Keratinocyte (primary cell): ENCODE results near the gene SWT1. TPM values are rescaled to one million over a fixed set of nuclear protein-coding genes. Genes with fewer than 3 reads are reported as not detected.
"Not testable (repeated sequence)": the region's sequence is repeated elsewhere in the genome, so short reads cannot be mapped to it uniquely, and the experiment has no call there.

Experiments
- DNase-seq: peaks from one replicate; pipeline ENCODE4 v3.0.0-alpha.2; 2011; ENCODE audit warnings: low read depth, missing footprints, low spot score
- FAIRE-seq: peaks from 2 replicates; lab custom pipeline; 2011; peaks lifted over from hg19 to GRCh38; lab: Jason Lieb, UNC
- H2AFZ ChIP-seq: 2 replicates; pipeline ENCODE4 v1.6.0; 2012; ENCODE audit warnings: low read length, control low read depth, inconsistent platforms; ENCODE audit not compliant: control insufficient read depth
- H3K27ac ChIP-seq: 2 replicates; pipeline ENCODE4 v1.5.1; 2011; ENCODE audit warnings: low read length; ENCODE audit not compliant: control insufficient read depth, insufficient read depth
- H3K27me3 ChIP-seq: 3 replicates; pipeline ENCODE4 v1.6.0; 2011; ENCODE audit warnings: low read length; ENCODE audit not compliant: control insufficient read depth, insufficient read depth; ENCODE audit errors: extremely low read depth
- H3K36me3 ChIP-seq, 2 experiments: 2 replicates in 1 of 2; 3 replicates in 1 of 2; pipeline ENCODE4 v1.5.1; 2011; ENCODE audit warnings: low read length in 2 of 2, mild to moderate bottlenecking in 1 of 2; ENCODE audit not compliant: control insufficient read depth in 2 of 2, insufficient read depth in 2 of 2; ENCODE audit errors: extremely low read depth in 1 of 2
- H3K4me1 ChIP-seq: 3 replicates; pipeline ENCODE4 v1.5.1; 2011; ENCODE audit warnings: low read length; ENCODE audit not compliant: control insufficient read depth, insufficient read depth; ENCODE audit errors: extremely low read depth
- H3K4me2 ChIP-seq: 3 replicates; pipeline ENCODE4 v1.6.0; 2011; ENCODE audit warnings: low read depth, low read length; ENCODE audit not compliant: control insufficient read depth, insufficient read depth; ENCODE audit errors: extremely low read depth
- H3K4me3 ChIP-seq, 3 experiments: fragments of 200-600 bp in 1 of 3; sonication (generic) in 1 of 3; 2 replicates in 2 of 3; 3 replicates in 1 of 3; pipeline ENCODE4 v1.5.1; 2011 to 2016; ENCODE audit warnings: low read length in 3 of 3, mild to moderate bottlenecking in 3 of 3, control low read depth in 2 of 3, inconsistent platforms in 1 of 3, low read depth in 1 of 3, mixed read lengths in 1 of 3, mixed run types in 1 of 3, moderate library complexity in 1 of 3; ENCODE audit not compliant: control insufficient read depth in 2 of 3, insufficient read depth in 2 of 3; ENCODE audit errors: extremely low read depth in 1 of 3
- H3K79me2 ChIP-seq: 2 replicates; pipeline ENCODE4 v1.6.0; 2012; ENCODE audit warnings: low read length; ENCODE audit not compliant: control insufficient read depth, insufficient read depth
- H3K9ac ChIP-seq: 3 replicates; pipeline ENCODE4 v1.6.0; 2011; ENCODE audit warnings: low read length; ENCODE audit not compliant: control insufficient read depth, insufficient read depth; ENCODE audit errors: extremely low read depth
- H3K9me1 ChIP-seq: 3 replicates; pipeline ENCODE4 v1.6.0; 2011; ENCODE audit warnings: low read length; ENCODE audit not compliant: control insufficient read depth, insufficient read depth; ENCODE audit errors: extremely low read depth
- H3K9me3 ChIP-seq: 2 replicates; pipeline ENCODE4 v1.5.1; 2012; ENCODE audit warnings: low read depth, low read length; ENCODE audit not compliant: control insufficient read depth
- H4K20me1 ChIP-seq: 3 replicates; pipeline ENCODE4 v1.6.0; 2011; ENCODE audit warnings: low read length; ENCODE audit not compliant: control insufficient read depth, insufficient read depth; ENCODE audit errors: extremely low read depth
- CTCF ChIP-seq, 3 experiments: IDR thresholded peaks in 1 of 3; conservative IDR thresholded peaks in 1 of 3; optimal IDR thresholded peaks in 1 of 3; 2 replicates in 2 of 3; 3 replicates in 1 of 3; pipeline versions ENCODE3 to v1.5.1; 2011; ENCODE audit warnings: low read length in 3 of 3, mild to moderate bottlenecking in 3 of 3, moderate library complexity in 2 of 3, control low read depth in 1 of 3, inconsistent platforms in 1 of 3; ENCODE audit not compliant: insufficient read depth in 2 of 3; ENCODE audit errors: extremely low read depth in 1 of 3
- EZH2 ChIP-seq: IDR thresholded peaks from one replicate; pipeline ENCODE4 v1.6.1; 2012; ENCODE audit warnings: inconsistent platforms, mild to moderate bottlenecking, low read length, moderate library complexity
- dilution Hi-C: fragments of 300-500 bp; cut with MboI; formaldehyde crosslinking; loops from one replicate; pipeline ENCODE4 v1.7.0; 2020; ENCODE audit warnings: low sequenced_read_pairs; ENCODE audit not compliant: extremely low pct_ligation_motif_present
- polyA plus RNA-seq, 5 experiments: library from polyadenylated mRNA; depleted of rRNA in 3 of 5; stranded (reverse) in 3 of 5; stranded (forward) in 1 of 5; unstranded in 1 of 5; fragments of >200 nt; gene quantifications; 1 replicate in 1 of 5; 2 replicates in 3 of 5; 3 replicates in 1 of 5; pipeline versions ENCODE4 v1.2.1 to v1.2.3, GENCODE V29; 2011 to 2012; ENCODE audit warnings: missing spikeins in 2 of 5, low read depth in 1 of 5, low replicate concordance in 1 of 5

The SWT1 gene
- polyA plus RNA-seq, 1 donor (not counting 4 experiments of a cell fraction or from before 2014, with no cell fraction given), result 2.9 TPM

GRCh38 chr1:185170291-185170848 lies 13.4 kb downstream of the SWT1 start:
- Histone ChIP-seq H4K20me1 (no peaks in the 10 kb centered on the region), H3K27ac (no peak overlapping the region), H3K4me1 (no peaks in the 10 kb centered on the region), H3K4me2 (no peak overlapping the region), H3K9me3 (no peaks in the 10 kb centered on the region), H3K79me2 (no peaks in the 10 kb centered on the region), H3K27me3 (no peaks in the 10 kb centered on the region), H2AFZ (peak overlapping the region; percentile 23), H3K4me3 (no peak overlapping the region), H3K36me3 (peaks cover 0 to 2% of the 10 kb centered on the region in 2 experiments), H3K9me1 (no peaks in the 10 kb centered on the region), H3K9ac (no peak overlapping the region)
- DNase-seq, result no peak
- TF ChIP-seq EZH2 (no peak), CTCF (optimal IDR thresholded peaks at IDR 0.05 in 1 of 3, IDR thresholded peaks at IDR 0.05 in 1 of 3, conservative IDR thresholded peaks at IDR 0.05 in 1 of 3; ENCODE audit: extremely low read depth in 1 of 3, insufficient read depth in 2 of 3, low read length in 3 of 3) (peak; percentile 54 to 71 (median 63))
- dilution Hi-C loops, result no loop called here
- FAIRE-seq, result no peak

GRCh38 chr1:185193756-185194155 lies 36.8 kb downstream of the SWT1 start:
- H3K9me3 ChIP-seq, result no peaks in the 10 kb centered on the region
- H3K4me3 ChIP-seq, result no peak overlapping the region
- FAIRE-seq, result no peak
- H3K79me2 ChIP-seq, result no peaks in the 10 kb centered on the region
- H3K27ac ChIP-seq, result no peak overlapping the region
- no peak overlapping the region for H2AFZ ChIP-seq
- TF ChIP-seq CTCF (optimal IDR thresholded peaks at IDR 0.05 in 1 of 3, IDR thresholded peaks at IDR 0.05 in 1 of 3, conservative IDR thresholded peaks at IDR 0.05 in 1 of 3; ENCODE audit: extremely low read depth in 1 of 3, insufficient read depth in 2 of 3, low read length in 3 of 3) (no peak), EZH2 (no peak)
- no peaks in the 10 kb centered on the region for H3K4me1 ChIP-seq
- no peaks in the 10 kb centered on the region for H3K27me3 ChIP-seq
- dilution Hi-C loops, result no loop called here
- no peak overlapping the region for H3K9ac ChIP-seq
- no peak for DNase-seq
- H3K36me3 ChIP-seq, result no peaks in the 10 kb centered on the region
- no peak overlapping the region for H3K4me2 ChIP-seq
- no peaks in the 10 kb centered on the region for H4K20me1 ChIP-seq
- no peaks in the 10 kb centered on the region for H3K9me1 ChIP-seq

- H3K4me1 ChIP-seq, H2AFZ ChIP-seq, H3K79me2 ChIP-seq, H4K20me1 ChIP-seq, H3K9me3 ChIP-seq, H3K27ac ChIP-seq, H3K4me2 ChIP-seq, dilution Hi-C loops, H3K9ac ChIP-seq, H3K4me3 ChIP-seq, H3K9me1 ChIP-seq, DNase-seq, H3K36me3 ChIP-seq, H3K27me3 ChIP-seq, FAIRE-seq: not testable (repeated sequence)
Measured at GRCh38 chr1:185198712-185199111, 41.7 kb downstream of the SWT1 start.
